Measurements from ENCODE around the gene PTPRK.

GRCh38 chr6:128139519-128139918 lies 380.9 kb downstream of the PTPRK start:
- TF ChIP-seq MXI1 (IDR thresholded peaks at IDR 0.05; ENCODE audit: borderline replicate concordance, low read depth, low read length) (no peak), TBP (CRISPR knock-in tag; IDR thresholded peaks at IDR 0.05) (no peak), HCFC1 (IDR thresholded peaks at IDR 0.05; ENCODE audit: low read depth, low read length) (no peak), BRD4 (CRISPR knock-in tag; IDR thresholded peaks at IDR 0.05) (no peak), ATF6 (CRISPR knock-in tag; conservative IDR thresholded peaks at IDR 0.05) (no peak), NFKBIZ (CRISPR knock-in tag; IDR thresholded peaks at IDR 0.05) (no peak), THAP11 (CRISPR knock-in tag; IDR thresholded peaks at IDR 0.05) (no peak), SMARCC2 (IDR thresholded peaks at IDR 0.05) (no peak), CHD2 (IDR thresholded peaks at IDR 0.05; ENCODE audit: low read depth, low read length) (no peak), TERF1 (CRISPR knock-in tag; IDR thresholded peaks at IDR 0.05) (no peak)
- TF ChIP-seq, protein P1, sequence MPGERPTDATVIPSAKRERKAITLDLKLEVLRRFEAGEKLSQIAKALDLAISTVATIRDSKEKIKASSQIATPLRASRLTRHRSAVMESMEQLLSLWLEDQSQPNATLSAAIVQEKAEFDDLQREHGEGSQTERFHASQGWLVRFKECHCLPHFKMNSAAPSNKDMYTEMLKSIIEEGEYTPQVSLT (CRISPR knock-in tag; IDR thresholded peaks at IDR 0.05; ENCODE audit: borderline replicate concordance, low read depth) = no peak

Data from HepG2 (cell line).